Panc1 (cell line): Measurements from ENCODE around the gene MTHFR. TPM values are rescaled to one million over a fixed set of nuclear protein-coding genes. Genes with fewer than 3 reads are reported as not detected.

Experiments
- ATAC-seq: fragments of 200-7000 bp; cut with Tn5 transposase; 2 replicates; pipeline ENCODE4 v1.9.1; 2020; ENCODE audit warnings: mild to moderate bottlenecking, moderate library complexity
- BruUV-seq: library from RNA; stranded (reverse); fragments of 400-500 nt; replicated peaks from 2 replicates; lab custom pipeline; 2021; lab: Mats Ljungman, UMichigan
- CTCF ChIA-PET: fragments of 300-600 bp; sonication (Branson Sonifier 250); formaldehyde crosslinking; loops from one replicate; lab custom pipeline; 2022; ENCODE audit warnings: antibody characterized with exemption; lab: Charles Lee
- POLR2A ChIA-PET: fragments of 300-600 bp; sonication (Branson Sonifier 250); formaldehyde crosslinking; loops from one replicate; lab custom pipeline; 2022; ENCODE audit warnings: antibody characterized with exemption; lab: Charles Lee
- DNase-seq: peaks from one replicate; pipeline ENCODE4 v3.0.0-alpha.2; 2010; ENCODE audit warnings: low read depth, low spot score
- H3K27ac ChIP-seq: 2 replicates; pipeline ENCODE4 v1.5.1; 2011; ENCODE audit warnings: mild to moderate bottlenecking, low read length, inconsistent platforms
- H3K27me3 ChIP-seq: fragments of 200-500 bp; sonication (Bioruptor generic); 2 replicates; pipeline ENCODE4 v1.6.0; 2014; ENCODE audit warnings: low read length, inconsistent platforms; ENCODE audit not compliant: control insufficient read depth, insufficient read depth
- H3K36me3 ChIP-seq: fragments of 200-500 bp; sonication (Bioruptor generic); 2 replicates; pipeline ENCODE4 v1.5.1; 2014; ENCODE audit warnings: inconsistent platforms, mild to moderate bottlenecking, low read length, moderate library complexity; ENCODE audit not compliant: control insufficient read depth, insufficient read depth
- H3K4me1 ChIP-seq: 2 replicates; pipeline ENCODE4 v1.5.1; 2011; ENCODE audit warnings: inconsistent platforms, mild to moderate bottlenecking, low read length, moderate library complexity; ENCODE audit not compliant: control insufficient read depth, insufficient read depth
- H3K4me3 ChIP-seq, 2 experiments: 2 replicates each; pipeline ENCODE4 v1.5.1; 2011 to 2012; ENCODE audit warnings: low read depth in 2 of 2, low read length in 2 of 2, mild to moderate bottlenecking in 2 of 2, inconsistent platforms in 1 of 2, moderate library complexity in 1 of 2
- H3K9me3 ChIP-seq: fragments of 200-500 bp; sonication (Bioruptor generic); 2 replicates; pipeline ENCODE4 v1.5.1; 2014; ENCODE audit warnings: low read depth, mild to moderate bottlenecking, inconsistent platforms, low read length, moderate library complexity; ENCODE audit not compliant: control insufficient read depth, insufficient read depth
- POLR2AphosphoS5 ChIP-seq: IDR thresholded peaks from 2 replicates; pipeline ENCODE4 v1.6.1; 2012; ENCODE audit warnings: mild to moderate bottlenecking, low read depth, low read length, moderate library complexity
- SIN3A ChIP-seq: IDR thresholded peaks from 2 replicates; pipeline ENCODE4 v1.6.1; 2012; ENCODE audit warnings: low read depth, mild to moderate bottlenecking, low read length, moderate library complexity, borderline replicate concordance; ENCODE audit not compliant: insufficient read depth
- TCF7L2 ChIP-seq: IDR thresholded peaks from 2 replicates; pipeline ENCODE4 v1.6.1; 2011; ENCODE audit warnings: mild to moderate bottlenecking, low read depth, low read length, inconsistent platforms
- in situ Hi-C: cut with HindIII; loops from 2 replicates; pipeline ENCODE4 v1.10.0; 2016; ENCODE audit warnings: low sequenced_read_pairs, low pct_unique_long_range_greater_than_20kb
- intact Hi-C: fragments of 100-400 bp; cut with micrococcal nuclease; formaldehyde crosslinking; loops from one replicate; pipeline ENCODE4 v1.10.0; 2022; ENCODE audit not compliant: unreplicated experiment
- total RNA-seq: library from RNA; stranded (reverse); gene quantifications from one replicate; pipeline ENCODE4 v1.2.1, GENCODE V29; 2021; ENCODE audit not compliant: unreplicated experiment
- TF ChIP-seq, protein P1 (sequence below): fragments of 450-650 bp; IDR thresholded peaks from 2 replicates; pipeline ENCODE4 v1.5.1; 2017; ENCODE audit warnings: mild to moderate bottlenecking
- TF ChIP-seq, protein P2 (sequence below), 2 experiments: IDR thresholded peaks; 2 replicates each; pipeline ENCODE4 v1.6.1; 2011 to 2012; ENCODE audit warnings: low read depth in 2 of 2, control low read depth in 1 of 2, low read length in 1 of 2, mild to moderate bottlenecking in 1 of 2, moderate library complexity in 1 of 2; ENCODE audit not compliant: insufficient read depth in 1 of 2

MTHFR gene
- total RNA-seq, 1 experiment from 2014 or later = 37.4 TPM

DNA sequence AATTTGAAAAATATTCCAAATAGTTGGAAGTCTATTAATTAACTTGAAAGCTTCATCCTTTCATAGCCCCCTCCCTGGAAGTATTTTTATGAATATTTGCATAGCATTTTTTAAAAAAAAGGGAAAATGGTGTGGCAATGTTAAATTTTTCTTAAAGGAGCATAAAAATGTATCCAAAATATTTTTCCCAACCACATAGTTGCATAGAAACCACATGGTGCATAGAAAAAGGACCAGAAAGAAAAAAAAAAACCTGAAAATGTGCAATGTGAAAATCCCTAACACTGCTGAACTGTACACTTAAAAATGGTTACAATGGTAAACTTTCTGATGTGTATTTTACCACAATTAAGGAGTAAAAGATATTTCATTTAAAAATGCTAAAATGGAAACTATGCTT is 35.8 kb downstream of the MTHFR start:
- ChIA-PET CTCF (no interaction called here), POLR2A (no interaction called here)
- BruUV-seq = no TSS peak
- DNase-seq = no peak
- in situ Hi-C loops = no loop called here
- H3K27ac ChIP-seq = no peak overlapping the region
- TF ChIP-seq, protein P1, sequence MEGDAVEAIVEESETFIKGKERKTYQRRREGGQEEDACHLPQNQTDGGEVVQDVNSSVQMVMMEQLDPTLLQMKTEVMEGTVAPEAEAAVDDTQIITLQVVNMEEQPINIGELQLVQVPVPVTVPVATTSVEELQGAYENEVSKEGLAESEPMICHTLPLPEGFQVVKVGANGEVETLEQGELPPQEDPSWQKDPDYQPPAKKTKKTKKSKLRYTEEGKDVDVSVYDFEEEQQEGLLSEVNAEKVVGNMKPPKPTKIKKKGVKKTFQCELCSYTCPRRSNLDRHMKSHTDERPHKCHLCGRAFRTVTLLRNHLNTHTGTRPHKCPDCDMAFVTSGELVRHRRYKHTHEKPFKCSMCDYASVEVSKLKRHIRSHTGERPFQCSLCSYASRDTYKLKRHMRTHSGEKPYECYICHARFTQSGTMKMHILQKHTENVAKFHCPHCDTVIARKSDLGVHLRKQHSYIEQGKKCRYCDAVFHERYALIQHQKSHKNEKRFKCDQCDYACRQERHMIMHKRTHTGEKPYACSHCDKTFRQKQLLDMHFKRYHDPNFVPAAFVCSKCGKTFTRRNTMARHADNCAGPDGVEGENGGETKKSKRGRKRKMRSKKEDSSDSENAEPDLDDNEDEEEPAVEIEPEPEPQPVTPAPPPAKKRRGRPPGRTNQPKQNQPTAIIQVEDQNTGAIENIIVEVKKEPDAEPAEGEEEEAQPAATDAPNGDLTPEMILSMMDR = no peak
- TF ChIP-seq, protein P2, sequence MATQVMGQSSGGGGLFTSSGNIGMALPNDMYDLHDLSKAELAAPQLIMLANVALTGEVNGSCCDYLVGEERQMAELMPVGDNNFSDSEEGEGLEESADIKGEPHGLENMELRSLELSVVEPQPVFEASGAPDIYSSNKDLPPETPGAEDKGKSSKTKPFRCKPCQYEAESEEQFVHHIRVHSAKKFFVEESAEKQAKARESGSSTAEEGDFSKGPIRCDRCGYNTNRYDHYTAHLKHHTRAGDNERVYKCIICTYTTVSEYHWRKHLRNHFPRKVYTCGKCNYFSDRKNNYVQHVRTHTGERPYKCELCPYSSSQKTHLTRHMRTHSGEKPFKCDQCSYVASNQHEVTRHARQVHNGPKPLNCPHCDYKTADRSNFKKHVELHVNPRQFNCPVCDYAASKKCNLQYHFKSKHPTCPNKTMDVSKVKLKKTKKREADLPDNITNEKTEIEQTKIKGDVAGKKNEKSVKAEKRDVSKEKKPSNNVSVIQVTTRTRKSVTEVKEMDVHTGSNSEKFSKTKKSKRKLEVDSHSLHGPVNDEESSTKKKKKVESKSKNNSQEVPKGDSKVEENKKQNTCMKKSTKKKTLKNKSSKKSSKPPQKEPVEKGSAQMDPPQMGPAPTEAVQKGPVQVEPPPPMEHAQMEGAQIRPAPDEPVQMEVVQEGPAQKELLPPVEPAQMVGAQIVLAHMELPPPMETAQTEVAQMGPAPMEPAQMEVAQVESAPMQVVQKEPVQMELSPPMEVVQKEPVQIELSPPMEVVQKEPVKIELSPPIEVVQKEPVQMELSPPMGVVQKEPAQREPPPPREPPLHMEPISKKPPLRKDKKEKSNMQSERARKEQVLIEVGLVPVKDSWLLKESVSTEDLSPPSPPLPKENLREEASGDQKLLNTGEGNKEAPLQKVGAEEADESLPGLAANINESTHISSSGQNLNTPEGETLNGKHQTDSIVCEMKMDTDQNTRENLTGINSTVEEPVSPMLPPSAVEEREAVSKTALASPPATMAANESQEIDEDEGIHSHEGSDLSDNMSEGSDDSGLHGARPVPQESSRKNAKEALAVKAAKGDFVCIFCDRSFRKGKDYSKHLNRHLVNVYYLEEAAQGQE (IDR thresholded peaks at IDR 0.05; ENCODE audit: insufficient read depth in 1 of 2, low read depth in 2 of 2, low read length in 1 of 2) = no peak
- TF ChIP-seq POLR2AphosphoS5 (no peak), SIN3A (no peak), TCF7L2 (no peak)
- H3K4me1 ChIP-seq = no peaks in the 10 kb centered on the region
- H3K9me3 ChIP-seq = no peaks in the 10 kb centered on the region
- ATAC-seq = no peak
- H3K27me3 ChIP-seq = no peaks in the 10 kb centered on the region
- no peak overlapping the region for H3K4me3 ChIP-seq
- H3K36me3 ChIP-seq = no peaks in the 10 kb centered on the region
- intact Hi-C loops = no loop called here

DNA sequence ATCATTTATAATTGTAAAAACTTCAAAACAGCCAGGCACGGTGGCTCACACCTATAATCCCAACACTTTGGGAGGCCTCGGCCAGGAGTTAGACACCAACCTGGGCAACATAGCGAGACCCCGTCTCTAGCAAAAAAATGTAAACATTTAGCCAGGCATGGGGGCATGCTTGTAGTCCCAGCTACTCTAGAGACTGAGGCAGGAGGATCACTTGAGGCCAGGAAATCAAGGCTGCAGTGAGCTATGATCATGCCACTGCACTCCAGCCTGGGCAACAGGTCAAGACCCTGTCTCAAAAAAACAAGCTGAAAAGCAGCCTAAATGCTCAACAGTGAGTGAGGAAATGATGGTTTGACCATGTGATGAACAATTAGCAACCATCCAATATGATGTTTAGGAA is 36.5 kb downstream of the MTHFR start:
- no peak for ATAC-seq
- Histone ChIP-seq H3K4me1 (no peaks in the 10 kb centered on the region), H3K27me3 (no peaks in the 10 kb centered on the region), H3K4me3 (no peak overlapping the region), H3K36me3 (no peaks in the 10 kb centered on the region), H3K9me3 (no peaks in the 10 kb centered on the region), H3K27ac (no peak overlapping the region)
- CTCF ChIA-PET = no interaction called here
- intact Hi-C loops (no loop called here), in situ Hi-C loops (no loop called here)
- no peak for DNase-seq
- POLR2A ChIA-PET = no interaction called here
- TF ChIP-seq, protein P1 = no peak
- TF ChIP-seq, protein P2 (IDR thresholded peaks at IDR 0.05; ENCODE audit: insufficient read depth in 1 of 2, low read depth in 2 of 2, low read length in 1 of 2) = no peak
- TF ChIP-seq TCF7L2 (no peak), SIN3A (no peak)
- no TSS peak for BruUV-seq
